Activated naive CD4-positive, alpha-beta T cell treated with anti-CD3 and anti-CD28 coated beads, Interleukin-2, amount 50 U/mL, for 16 hours (primary cell): ENCODE measurements around the gene SHROOM2.
"Not testable (repeated sequence)": the region's sequence is repeated elsewhere in the genome, so short reads cannot be mapped to it uniquely, and the experiment has no call there.

Source experiments
- DNase-seq: peaks from one replicate; pipeline ENCODE4 v3.0.0-alpha.2; 2020

Gene SHROOM2, protein sequence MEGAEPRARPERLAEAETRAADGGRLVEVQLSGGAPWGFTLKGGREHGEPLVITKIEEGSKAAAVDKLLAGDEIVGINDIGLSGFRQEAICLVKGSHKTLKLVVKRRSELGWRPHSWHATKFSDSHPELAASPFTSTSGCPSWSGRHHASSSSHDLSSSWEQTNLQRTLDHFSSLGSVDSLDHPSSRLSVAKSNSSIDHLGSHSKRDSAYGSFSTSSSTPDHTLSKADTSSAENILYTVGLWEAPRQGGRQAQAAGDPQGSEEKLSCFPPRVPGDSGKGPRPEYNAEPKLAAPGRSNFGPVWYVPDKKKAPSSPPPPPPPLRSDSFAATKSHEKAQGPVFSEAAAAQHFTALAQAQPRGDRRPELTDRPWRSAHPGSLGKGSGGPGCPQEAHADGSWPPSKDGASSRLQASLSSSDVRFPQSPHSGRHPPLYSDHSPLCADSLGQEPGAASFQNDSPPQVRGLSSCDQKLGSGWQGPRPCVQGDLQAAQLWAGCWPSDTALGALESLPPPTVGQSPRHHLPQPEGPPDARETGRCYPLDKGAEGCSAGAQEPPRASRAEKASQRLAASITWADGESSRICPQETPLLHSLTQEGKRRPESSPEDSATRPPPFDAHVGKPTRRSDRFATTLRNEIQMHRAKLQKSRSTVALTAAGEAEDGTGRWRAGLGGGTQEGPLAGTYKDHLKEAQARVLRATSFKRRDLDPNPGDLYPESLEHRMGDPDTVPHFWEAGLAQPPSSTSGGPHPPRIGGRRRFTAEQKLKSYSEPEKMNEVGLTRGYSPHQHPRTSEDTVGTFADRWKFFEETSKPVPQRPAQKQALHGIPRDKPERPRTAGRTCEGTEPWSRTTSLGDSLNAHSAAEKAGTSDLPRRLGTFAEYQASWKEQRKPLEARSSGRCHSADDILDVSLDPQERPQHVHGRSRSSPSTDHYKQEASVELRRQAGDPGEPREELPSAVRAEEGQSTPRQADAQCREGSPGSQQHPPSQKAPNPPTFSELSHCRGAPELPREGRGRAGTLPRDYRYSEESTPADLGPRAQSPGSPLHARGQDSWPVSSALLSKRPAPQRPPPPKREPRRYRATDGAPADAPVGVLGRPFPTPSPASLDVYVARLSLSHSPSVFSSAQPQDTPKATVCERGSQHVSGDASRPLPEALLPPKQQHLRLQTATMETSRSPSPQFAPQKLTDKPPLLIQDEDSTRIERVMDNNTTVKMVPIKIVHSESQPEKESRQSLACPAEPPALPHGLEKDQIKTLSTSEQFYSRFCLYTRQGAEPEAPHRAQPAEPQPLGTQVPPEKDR (N-terminal part only)

DNA sequence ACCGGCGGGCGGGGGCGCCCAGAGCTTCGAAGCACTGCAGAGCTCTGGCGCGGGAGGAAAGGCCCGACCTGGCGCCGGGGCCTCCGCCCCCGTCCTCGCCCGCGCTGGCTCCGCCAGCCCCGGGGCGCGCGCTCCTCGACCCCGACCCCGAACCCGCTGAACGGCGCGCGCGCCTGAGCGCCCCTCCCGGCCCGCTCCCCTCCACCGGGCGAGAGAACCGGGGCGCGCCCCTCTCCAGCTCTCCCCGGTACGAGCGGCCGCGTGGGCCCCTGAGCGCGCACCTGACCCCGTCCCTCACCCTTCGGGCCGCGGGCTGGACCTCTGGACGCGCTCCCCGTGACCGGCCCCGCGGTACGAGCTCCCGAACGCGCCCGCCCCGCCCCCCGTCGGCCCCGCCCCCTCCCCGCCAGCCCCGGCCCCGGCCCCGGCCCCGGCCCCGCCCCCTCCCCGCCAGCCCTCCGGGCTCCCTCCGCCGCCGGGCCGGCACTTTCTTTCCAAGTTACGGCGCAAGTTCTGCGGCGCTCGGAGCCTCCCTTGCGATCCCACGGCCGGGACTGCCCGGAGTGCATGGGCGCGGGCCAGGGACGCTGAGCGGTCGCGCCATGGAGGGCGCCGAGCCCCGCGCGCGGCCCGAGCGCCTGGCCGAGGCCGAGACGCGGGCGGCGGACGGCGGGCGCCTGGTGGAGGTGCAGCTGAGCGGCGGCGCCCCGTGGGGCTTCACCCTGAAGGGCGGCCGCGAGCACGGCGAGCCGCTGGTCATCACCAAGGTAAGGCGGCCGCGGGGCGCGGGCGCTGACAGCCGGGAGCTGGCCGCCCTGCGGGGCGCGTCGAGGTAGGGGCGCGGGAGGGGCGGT, at the start of gene SHROOM2:
Gene SHROOM2, plus strand, starts transcription at position 486 of the 854 bp plus-strand sequence. Its CDS starts 117 bp downstream, at position 603.
- DNase-seq, result no peak

DNA sequence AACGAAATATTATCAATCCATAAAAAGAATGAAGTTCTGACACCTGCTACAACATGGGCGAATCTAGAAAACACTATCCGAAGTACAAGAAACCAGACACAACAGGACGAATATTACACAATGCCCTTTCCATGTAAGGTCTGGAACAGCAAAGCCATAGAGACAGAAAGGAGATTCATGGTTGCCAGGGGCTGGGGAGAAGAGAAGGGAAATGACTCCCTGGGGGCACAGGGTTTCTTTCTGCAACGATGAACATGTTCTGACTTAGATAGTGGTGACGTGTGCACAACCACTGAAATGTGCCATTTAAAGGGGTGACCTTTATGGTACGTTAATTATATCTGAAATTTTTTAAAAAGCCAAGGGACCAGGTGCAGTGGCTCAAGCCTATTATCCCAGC, 48.9 kb upstream of the SHROOM2 start:
- DNase-seq, result no peak

DNA sequence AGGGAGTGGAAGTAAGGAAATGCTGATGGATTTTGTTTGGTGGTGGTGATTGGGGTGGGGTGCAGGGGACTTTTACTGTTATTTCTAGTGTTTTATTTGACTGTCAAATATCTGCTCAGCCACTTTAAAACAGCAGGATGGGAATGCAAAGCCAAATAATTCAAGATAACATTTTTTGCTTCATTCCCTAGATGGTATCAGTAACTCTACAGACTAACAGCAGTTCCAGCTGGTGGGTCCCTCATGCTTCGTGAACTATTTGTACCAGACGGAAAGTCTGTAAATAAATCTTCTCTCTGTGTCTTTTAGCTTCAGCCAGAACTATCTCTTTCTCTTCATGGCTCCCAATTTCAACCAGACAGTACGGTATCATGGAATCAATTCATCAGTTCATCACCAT, 48.1 kb upstream of the SHROOM2 start:
- no peak for DNase-seq

DNA sequence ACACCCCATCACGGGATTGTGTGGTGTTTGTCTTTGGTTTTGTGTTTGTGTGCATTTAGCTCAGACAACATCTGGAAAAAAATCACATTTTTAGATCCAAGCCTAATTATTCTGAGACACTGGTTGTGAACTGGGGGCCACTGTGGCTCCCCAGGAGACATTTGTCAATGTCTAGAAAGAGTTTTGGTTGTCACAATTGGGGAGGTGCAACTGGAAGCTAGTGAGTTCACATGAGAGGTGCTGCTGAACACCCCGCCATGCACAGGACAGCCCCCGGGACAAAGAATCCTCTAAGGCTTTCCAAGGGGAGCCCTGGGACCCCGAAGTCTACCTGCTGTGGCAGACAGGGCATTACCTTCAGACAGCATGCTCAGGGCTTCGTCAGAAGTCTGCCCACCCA, 47.1 kb upstream of the SHROOM2 start:
- DNase-seq, result no peak

DNA sequence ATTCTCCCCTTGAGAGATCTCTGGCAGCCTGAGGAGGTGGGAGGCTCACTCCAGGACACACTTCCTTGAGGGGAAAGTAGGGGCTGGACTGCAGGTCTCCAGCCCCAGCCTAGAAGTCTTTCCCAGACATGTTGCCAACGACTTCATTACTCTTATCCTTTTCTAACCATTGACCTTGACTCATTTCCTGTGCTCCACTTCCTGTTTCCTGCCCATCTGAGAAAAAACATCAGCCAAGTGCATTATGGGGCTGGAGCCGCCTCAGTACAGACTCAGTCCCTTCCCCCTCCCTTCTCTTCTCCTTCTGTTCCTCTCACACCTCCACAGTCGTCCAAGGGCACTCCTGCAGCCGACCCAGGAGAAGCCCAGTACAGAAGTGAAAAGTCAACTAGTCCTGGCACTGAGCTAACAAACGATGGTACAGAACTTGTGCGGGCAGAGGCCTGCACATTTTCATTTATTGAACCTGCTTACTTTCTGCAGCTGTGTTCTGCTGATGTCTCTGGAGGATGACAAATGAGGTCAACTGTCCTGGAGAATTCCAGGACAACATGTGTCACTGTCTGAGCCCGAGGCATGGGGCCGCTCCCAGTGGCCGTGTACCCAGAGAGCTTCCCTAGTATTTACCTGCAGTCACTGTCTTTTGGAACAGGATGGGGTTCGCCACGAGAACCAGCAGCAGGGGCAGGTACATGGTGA, 40.7 kb upstream of the SHROOM2 start:
- DNase-seq, result no peak

DNA sequence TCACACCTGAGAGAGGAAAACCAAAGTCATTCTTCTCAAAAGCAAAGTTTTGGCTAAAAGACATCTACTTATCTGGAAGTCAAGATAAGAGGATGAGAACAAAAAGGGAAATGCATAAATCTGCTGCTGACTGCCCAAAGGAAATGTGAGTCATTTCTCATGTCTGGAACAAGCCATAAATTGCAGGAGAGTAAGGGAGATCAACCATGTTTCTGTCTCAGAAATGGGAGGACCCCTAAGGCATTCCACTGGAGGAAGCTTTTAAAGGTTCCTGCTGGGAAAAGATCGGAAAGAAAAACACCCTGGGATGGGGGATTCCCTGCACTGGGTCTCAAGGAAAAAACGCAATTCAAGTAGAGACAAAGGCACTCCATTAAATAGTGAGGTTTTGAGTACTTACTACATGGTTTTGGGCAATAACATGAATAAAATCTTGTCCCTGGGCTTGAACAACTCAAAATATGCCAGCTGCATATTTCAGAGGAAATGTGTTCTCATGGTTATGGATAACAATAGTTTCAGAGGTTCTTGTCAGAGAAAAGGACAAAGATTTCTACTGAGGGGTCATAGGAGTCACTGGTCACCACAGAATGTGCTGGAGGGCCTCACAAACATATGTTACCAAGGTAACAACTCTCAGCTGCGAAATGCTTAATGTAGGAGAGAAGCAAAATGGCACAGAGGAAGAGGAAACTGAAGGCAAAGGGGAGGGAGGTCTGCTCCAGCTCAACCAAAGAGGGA, 39.9 kb upstream of the SHROOM2 start:
- DNase-seq, result no peak

DNA sequence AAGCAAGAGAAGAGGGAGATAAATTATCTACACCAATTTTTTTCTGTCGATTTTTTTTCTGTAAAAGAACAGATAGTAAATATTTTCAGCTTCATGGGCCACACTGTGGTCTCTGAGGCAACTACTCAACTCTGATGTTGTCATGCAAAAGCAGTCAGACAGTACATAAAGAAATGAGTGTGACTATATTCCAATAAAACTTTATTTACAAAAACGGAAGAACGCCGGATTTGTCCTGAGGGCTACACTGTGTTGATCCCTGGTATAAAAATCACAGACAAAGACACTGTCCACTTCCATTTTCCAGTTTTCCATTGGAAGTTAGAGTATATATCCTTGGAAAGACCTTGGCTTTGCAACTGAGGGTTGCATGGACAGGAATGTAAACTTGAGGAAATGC, 38.6 kb upstream of the SHROOM2 start:
- no peak for DNase-seq

DNA sequence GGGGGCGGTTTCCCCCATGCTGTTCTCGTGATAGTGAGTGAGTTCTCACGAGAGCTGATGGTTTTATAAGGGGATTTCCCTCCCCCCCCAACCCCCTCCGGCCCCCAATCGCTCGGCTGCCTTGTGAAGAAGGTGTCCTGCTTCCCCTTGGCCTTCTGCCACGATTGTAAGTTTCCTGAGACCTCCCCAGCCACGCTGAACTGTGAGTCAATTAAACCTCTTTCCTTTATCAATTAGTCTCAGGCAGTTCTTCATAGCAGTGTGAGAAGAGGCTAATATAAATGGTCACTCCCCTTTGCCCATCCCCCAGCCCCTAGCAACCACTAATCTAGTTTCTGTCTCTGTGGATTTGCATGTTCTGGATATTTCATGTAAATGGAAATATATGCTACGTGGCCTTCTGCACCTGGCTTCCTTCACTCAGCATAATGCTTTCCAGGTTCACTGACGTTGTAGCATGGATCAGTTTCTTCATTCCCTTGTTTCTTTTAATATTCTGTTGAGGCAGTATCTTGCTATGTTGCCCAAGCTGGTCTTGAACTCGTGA, 37.0 kb upstream of the SHROOM2 start:
- no peak for DNase-seq

DNA sequence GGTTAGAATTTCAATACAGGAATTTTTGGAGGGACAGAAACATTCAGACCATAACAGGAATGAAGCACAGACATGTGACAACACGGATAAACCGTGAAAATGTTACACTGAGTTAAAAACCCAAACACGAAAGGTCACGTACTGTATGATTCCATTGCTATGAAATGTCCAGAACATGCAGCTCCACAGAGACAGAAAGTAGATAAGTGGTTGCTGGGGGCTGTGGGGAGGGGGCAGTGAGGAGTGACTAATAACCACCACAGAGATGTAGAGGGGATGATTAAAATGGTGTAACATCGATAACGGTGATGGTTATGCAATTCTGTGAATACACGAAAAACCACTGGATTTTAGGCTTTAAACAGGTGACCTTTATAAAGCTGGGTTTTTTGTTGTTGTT, 28.9 kb upstream of the SHROOM2 start:
- no peak for DNase-seq

DNA sequence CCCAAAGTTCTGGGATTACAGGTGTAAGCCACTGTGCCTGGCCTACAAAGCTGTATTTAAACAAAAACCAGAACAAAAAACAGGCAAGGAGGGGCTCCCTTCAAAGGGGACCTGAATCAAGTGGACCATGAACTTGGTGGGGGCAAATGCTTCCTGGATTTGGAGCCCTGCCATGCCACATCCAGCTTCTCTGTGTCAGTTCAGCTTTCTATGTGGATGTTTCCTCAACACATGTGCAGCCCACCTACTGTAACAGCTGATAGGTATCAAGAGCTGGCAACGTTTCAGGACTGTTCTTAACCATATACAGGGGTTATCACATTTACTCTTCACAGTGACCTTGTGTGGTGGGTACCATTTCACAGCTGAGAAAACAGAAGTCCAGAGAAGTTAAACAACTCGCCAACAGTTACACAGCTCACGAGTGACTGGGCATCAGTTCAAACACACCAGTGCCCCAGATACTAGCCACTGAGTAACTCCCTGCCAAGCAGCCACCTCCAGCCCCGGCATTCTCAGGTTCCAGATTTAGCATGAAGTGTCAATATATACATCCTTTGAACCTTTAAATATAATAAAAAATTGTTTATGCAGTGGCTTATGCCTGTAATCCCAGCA, 28.1 kb upstream of the SHROOM2 start:
- no peak for DNase-seq

DNA sequence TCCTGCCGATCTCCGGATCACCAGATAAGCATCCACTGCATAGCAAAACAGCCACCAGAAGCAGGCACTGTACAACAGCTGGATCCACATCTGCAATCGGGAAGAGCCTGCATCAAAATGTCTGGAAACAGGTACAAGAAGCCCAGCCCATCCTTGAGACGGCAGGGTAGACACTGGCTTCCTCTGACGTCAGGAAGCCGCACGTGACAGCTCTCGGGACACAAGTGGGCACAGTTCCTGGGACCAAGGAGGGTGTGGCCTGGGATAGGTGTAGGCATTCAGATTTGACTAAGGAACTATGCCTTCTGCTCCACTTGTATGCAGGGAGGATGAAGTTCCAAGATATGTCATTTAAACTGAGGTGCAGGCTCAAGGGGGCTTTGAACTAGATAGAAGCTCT, 26.9 kb upstream of the SHROOM2 start:
- no peak for DNase-seq

DNA sequence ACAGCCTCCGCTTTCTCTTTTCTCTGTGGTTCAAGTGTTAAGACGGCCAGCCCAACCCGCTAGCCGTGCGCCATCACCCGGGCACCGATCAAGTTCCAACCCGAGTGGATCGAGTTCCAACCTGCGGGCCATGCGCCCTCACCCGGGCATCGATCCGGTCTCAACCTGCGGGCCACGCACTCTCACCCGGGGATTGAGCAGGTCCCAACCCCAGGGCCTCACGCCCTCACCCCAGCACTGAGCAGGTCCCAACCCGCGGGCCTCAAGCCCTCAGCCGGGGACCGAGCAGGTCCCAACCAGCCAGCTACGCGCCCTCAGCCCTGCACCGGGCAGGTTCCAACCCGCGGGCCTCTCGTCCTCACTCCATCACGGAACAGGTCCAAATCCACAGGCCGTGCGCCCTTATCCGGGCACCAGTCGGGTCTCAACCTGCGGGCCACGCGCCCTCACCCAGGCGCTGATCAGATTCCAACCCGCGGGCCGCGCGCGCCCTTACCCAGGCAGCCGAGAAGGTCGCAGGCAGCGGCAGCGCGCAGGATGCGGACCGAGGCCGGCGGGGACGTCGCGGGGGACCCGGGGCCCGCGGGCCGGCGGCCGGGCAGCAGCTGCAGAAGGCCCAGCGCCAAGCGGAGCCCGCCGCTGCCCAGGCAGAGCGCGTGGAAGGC, 21.0 kb upstream of the SHROOM2 start:
- no peak for DNase-seq

DNA sequence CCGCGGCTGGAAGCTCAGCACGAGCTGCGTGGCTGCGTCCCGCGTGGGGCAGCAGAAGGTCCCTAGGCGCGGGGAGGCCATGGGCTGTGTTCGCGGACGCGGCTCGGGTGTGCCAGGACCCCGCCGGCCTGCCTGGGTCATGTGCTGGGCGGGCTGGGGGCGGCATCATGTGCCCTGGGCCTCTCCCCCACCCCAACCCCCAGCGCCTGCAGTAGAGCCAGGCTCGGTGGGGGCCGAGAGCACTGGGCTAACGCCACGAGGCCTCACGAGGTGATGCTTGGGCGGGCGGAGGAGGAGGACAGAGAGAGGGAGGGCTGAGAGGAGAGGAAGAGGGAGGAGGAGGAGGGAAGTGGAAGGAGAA, 20.5 kb upstream of the SHROOM2 start, which contains the start of gene GPR143:
Gene GPR143, minus strand, starts transcription at position 111 of the 361 bp plus-strand sequence. Its CDS starts 30 bp downstream, at position 81.
- DNase-seq, result no peak

DNA sequence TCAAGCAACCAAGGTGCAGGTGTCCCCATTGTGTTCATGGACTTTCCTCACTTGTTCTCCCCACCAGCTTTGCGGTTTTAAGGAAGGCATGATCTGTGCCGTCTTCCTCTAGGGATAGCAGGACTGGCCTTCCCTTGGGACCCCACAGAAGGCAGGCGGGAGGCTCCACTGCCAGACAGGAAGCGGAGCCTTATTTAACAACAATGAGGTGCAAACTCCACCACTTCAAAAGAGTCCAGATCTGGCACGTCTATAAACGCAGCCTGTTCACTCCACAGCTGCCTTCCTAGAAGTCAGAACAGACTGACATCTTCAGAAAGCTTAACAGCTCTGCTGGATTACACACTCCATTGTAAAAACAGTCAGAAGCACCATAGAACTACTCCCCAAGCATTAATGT, 18.9 kb upstream of the SHROOM2 start:
- DNase-seq, result no peak

DNA sequence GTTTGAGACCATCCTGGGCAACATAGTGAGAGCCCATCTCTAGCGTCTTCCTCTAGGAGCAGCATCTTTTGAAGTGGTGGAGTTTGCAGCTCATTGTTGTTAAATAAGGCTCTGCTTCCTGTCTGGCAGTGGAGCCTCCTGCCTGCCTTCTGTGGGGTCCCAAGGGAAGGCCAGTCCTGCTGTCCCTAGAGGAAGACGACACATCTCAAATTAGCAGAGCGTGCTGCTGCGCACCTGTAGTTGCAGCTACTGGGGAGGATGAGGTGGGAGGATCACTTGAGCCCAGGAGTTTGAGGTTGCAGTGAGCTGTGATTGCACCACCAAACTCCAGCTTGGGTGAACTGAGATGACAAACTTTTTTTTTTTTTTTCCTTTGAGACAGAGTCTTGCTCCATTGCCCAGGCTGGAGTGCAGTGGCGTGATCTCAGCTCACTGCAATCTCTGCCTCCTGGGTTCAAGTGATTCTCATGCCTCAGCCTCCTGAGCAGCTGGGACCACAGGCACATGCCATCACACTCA, 17.8 kb upstream of the SHROOM2 start:
- not testable (repeated sequence) for DNase-seq

DNA sequence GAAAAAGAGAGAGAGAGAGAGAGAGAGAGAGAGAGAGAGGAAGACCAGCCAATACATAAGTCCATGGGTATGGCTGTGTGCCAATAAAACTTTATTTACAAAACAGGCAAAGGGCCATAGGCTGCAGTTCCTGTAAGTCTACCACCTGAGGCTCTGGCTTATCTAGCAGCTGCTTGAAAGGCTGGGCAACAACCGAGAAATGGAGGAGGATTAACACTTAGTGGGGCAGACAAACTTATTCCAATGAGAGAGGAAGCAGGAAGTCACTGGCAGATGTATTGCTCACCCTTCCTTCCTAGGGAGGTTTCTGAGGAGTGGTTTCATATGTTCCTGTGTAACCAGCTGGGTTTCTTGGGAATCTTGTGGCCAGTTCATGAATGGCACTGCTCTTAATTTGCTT, 15.9 kb upstream of the SHROOM2 start:
- no peak for DNase-seq

DNA sequence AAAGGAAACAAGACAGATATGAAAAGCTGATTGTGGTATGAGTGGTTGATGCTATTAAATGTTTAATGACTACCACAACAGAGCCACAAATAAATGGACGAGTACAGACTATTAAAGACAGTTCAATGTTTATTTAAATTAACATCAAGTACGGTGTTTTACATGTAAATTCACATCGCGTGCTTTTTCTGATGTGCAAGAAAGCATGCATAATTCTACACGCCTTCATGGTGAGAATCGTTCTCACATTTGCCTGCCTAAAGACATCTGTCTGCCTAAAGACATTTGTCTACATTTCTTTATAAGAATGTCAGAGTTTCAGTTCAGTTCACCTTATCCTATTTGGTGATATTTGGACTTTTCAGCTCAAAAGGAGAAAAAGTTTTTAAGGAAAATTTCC, 13.3 kb upstream of the SHROOM2 start:
- no peak for DNase-seq

DNA sequence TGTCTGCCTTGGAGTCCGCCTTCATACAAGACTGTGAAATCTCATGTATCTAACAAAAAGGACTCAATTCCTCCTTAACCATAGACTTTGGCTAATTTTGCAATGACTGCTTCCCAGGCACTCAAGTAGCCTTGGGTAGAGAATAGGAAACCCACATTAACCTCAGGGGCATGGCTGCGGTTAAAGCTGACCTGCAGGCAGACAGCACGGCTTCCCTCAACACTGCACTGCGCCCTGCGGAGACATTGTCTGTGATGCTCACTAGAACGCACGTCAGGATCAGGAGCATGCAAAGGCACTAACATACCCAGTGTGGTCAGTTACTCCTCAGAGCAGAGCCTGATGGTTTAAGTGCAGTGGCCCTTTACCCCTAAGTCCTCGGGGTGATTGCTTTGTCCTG, 10.3 kb upstream of the SHROOM2 start:
- DNase-seq, result no peak

DNA sequence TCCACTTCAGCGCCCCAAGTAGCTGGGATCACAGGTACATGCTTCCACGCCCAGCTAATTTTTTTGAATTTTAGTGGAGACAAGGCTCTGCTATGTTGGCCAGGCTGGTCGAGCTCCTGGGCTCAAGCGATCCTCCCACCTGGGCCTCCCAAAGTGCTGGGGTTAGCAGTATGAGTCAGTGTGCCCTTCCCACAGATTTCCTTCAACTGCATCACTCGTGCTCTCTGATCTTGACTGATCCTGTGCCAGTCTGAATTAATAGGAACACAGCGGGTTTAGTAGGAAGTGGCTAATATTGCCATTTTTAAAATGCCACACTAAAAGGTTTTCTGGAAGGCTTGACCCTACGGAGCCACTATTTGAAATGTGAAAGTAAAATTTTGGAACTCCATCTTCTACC, 4.3 kb upstream of the SHROOM2 start:
- no peak for DNase-seq
